ACC112 (cell line): ENCODE data around the gene CYGB.
A peak's percentile ranks its signal among the peaks of the same experiment; 100 is the strongest.
"Not testable (repeated sequence)": the region's sequence is repeated elsewhere in the genome, so short reads cannot be mapped to it uniquely, and the experiment has no call there.

ENCODE experiments used
- H2AFZ ChIP-seq: fragments of 200-600 bp; sonication (generic); one replicate; pipeline ENCODE4 v1.6.0; 2017; ENCODE audit warnings: antibody characterized with exemption, low read length; ENCODE audit not compliant: unreplicated experiment
- H3K27ac ChIP-seq: fragments of 200-600 bp; sonication (generic); 2 replicates; pipeline ENCODE4 v1.5.1; 2014; ENCODE audit warnings: low read depth, mild to moderate bottlenecking, antibody characterized with exemption, low read length, moderate library complexity
- H3K27me3 ChIP-seq: fragments of 200-600 bp; sonication (generic); 2 replicates; pipeline ENCODE4 v1.6.1; 2014; ENCODE audit warnings: mild to moderate bottlenecking, antibody characterized with exemption, low read length, moderate library complexity, mixed read lengths; ENCODE audit not compliant: insufficient read depth
- H3K36me3 ChIP-seq: fragments of 200-600 bp; sonication (generic); 2 replicates; pipeline ENCODE4 v1.6.1; 2016; ENCODE audit warnings: mild to moderate bottlenecking, antibody characterized with exemption, low read length, moderate library complexity, mixed read lengths; ENCODE audit not compliant: insufficient read depth
- H3K4me1 ChIP-seq: fragments of 200-600 bp; sonication (generic); one replicate; pipeline ENCODE4 v1.6.1; 2016; ENCODE audit warnings: low read length, mixed read lengths; ENCODE audit not compliant: insufficient read depth, unreplicated experiment, control insufficient read depth
- H3K4me3 ChIP-seq: fragments of 200-600 bp; sonication (generic); 2 replicates; pipeline ENCODE4 v1.5.1; 2014; ENCODE audit warnings: mild to moderate bottlenecking, low read depth, low read length
- H3K79me2 ChIP-seq: fragments of 200-600 bp; sonication (generic); one replicate; pipeline ENCODE4 v1.6.0; 2016; ENCODE audit warnings: low read length; ENCODE audit not compliant: control insufficient read depth, unreplicated experiment, insufficient read depth

CYGB gene

GRCh38 chr17:76528528-76529223 is 8.8 kb downstream of the CYGB start:
- Histone ChIP-seq H3K27me3 (no peaks in the 10 kb centered on the region), H2AFZ (no peak overlapping the region), H3K27ac (peak overlapping the region; percentile 98), H3K36me3 (no peaks in the 10 kb centered on the region), H3K4me1 (peaks cover 65% of the 10 kb centered on the region), H3K4me3 (peak overlapping the region; percentile 11; the same call in 1 of the 2 replicates), H3K79me2 (no peaks in the 10 kb centered on the region)

GRCh38 chr17:76528156-76528527 is 9.4 kb downstream of the CYGB start:
- peak overlapping the region; percentile 98 for H3K27ac ChIP-seq
- H3K79me2 ChIP-seq: no peaks in the 10 kb centered on the region
- no peak overlapping the region for H2AFZ ChIP-seq

GRCh38 chr17:76527430-76528111 is 9.9 kb downstream of the CYGB start:
- no peaks in the 10 kb centered on the region for H3K36me3 ChIP-seq
- H2AFZ ChIP-seq: no peak overlapping the region
- peaks cover 61% of the 10 kb centered on the region for H3K4me1 ChIP-seq
- H3K27me3 ChIP-seq: no peaks in the 10 kb centered on the region
- H3K4me3 ChIP-seq: peak overlapping the region; percentile 50
- H3K27ac ChIP-seq: peak overlapping the region; percentile 98
- no peaks in the 10 kb centered on the region for H3K79me2 ChIP-seq

More at GRCh38 chr17:76528156-76528527, 9.4 kb downstream of the CYGB start:
- H3K4me3 ChIP-seq: peak overlapping the region; percentile 11; the same call in 1 of the 2 replicates
- H3K27me3 ChIP-seq: no peaks in the 10 kb centered on the region
- peaks cover 65% of the 10 kb centered on the region for H3K4me1 ChIP-seq
- H3K36me3 ChIP-seq: no peaks in the 10 kb centered on the region

- not testable (repeated sequence) for H3K36me3 ChIP-seq, H3K27me3 ChIP-seq, H3K79me2 ChIP-seq, H2AFZ ChIP-seq
- H3K4me1 ChIP-seq: peaks cover 56% of the 10 kb centered on the region
- peak overlapping the region; percentile 50 for H3K4me3 ChIP-seq
- peak overlapping the region; percentile 98; the same call in 1 of the 2 replicates for H3K27ac ChIP-seq
Observed at GRCh38 chr17:76527016-76527415, 10.5 kb downstream of the CYGB start.

- H3K4me3 ChIP-seq, H3K79me2 ChIP-seq, H3K36me3 ChIP-seq, H2AFZ ChIP-seq, H3K27me3 ChIP-seq: not testable (repeated sequence)
- Histone ChIP-seq H3K4me1 (peaks cover 41% of the 10 kb centered on the region), H3K27ac (peak overlapping the region; percentile 92)
Observed at GRCh38 chr17:76525513-76525833, 12.0 kb downstream of the CYGB start.

- Histone ChIP-seq H3K4me3 (no peak overlapping the region), H3K4me1 (peaks cover 35% of the 10 kb centered on the region), H3K27me3 (no peaks in the 10 kb centered on the region), H2AFZ (peak overlapping the region; percentile 2), H3K79me2 (no peaks in the 10 kb centered on the region), H3K36me3 (no peaks in the 10 kb centered on the region), H3K27ac (peak overlapping the region; percentile 92)
Observed at GRCh38 chr17:76524598-76525512, 12.7 kb downstream of the CYGB start.

GRCh38 chr17:76523084-76524037 is 14.1 kb downstream of the CYGB start:
- H3K79me2 ChIP-seq: no peaks in the 10 kb centered on the region
- no peaks in the 10 kb centered on the region for H3K36me3 ChIP-seq
- no peak overlapping the region for H3K27ac ChIP-seq
- H3K27me3 ChIP-seq: no peaks in the 10 kb centered on the region
- peaks cover 21% of the 10 kb centered on the region for H3K4me1 ChIP-seq
- no peak overlapping the region for H2AFZ ChIP-seq
- no peak overlapping the region for H3K4me3 ChIP-seq

- H3K27ac ChIP-seq, H3K36me3 ChIP-seq, H3K79me2 ChIP-seq: not testable (repeated sequence)
Observed at GRCh38 chr17:76521683-76522082, 15.8 kb downstream of the CYGB start.

GRCh38 chr17:76521262-76521661 is 16.2 kb downstream of the CYGB start:
- no peaks in the 10 kb centered on the region for H3K36me3 ChIP-seq
- H3K27me3 ChIP-seq: no peaks in the 10 kb centered on the region
- H3K4me1 ChIP-seq: peaks cover 10% of the 10 kb centered on the region
- H3K79me2 ChIP-seq: no peaks in the 10 kb centered on the region
- no peak overlapping the region for H3K4me3 ChIP-seq
- no peak overlapping the region for H3K27ac ChIP-seq
- H2AFZ ChIP-seq: no peak overlapping the region

More at GRCh38 chr17:76521683-76522082, 15.8 kb downstream of the CYGB start:
- not testable (repeated sequence) for H3K4me3 ChIP-seq, H3K4me1 ChIP-seq, H2AFZ ChIP-seq, H3K27me3 ChIP-seq
